ENCODE data around the gene VAV1.

The VAV1 gene

DNA sequence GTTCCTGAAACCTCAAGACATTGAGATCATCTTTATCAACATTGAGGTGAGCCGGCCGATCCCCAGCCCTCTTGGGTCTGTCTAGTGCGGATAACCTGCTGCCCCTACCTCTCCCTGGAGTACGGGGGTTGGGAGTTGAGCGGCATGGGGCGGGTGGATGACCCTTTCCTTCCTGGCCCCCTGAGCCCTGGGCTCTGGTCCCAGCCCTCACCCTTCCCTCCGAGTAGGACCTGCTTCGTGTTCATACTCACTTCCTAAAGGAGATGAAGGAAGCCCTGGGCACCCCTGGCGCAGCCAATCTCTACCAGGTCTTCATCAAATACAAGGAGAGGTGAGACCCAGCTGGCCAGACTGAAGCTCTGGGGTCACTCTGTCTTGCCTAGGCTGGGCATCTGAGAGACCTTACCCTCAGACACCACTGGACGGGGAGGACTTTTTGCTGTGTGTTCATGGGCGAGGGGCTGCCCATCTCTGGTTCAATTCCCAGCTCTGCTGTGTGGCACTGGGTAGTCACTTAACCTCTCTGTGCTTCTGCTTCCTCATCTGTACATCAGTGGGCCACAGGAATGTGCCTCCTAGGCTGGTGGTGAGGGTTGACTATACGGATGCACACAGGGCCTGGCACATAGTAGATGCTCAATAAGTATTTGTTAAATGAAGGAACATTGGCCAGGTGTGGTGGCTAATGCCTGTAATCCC, 52.7 kb downstream of the VAV1 start:
- TF ChIP-seq POLR2AphosphoS5 (IDR thresholded peaks at IDR 0.05; ENCODE audit: low read depth) (no peak), SPI1 (IDR thresholded peaks at IDR 0.05; ENCODE audit: borderline replicate concordance, low read depth) (no peak), REST (IDR thresholded peaks at IDR 0.05; ENCODE audit: insufficient replicate concordance, low read depth) (no peak), GABPA (IDR thresholded peaks at IDR 0.05; ENCODE audit: low read depth) (no peak)
- TF ChIP-seq, protein P1, sequence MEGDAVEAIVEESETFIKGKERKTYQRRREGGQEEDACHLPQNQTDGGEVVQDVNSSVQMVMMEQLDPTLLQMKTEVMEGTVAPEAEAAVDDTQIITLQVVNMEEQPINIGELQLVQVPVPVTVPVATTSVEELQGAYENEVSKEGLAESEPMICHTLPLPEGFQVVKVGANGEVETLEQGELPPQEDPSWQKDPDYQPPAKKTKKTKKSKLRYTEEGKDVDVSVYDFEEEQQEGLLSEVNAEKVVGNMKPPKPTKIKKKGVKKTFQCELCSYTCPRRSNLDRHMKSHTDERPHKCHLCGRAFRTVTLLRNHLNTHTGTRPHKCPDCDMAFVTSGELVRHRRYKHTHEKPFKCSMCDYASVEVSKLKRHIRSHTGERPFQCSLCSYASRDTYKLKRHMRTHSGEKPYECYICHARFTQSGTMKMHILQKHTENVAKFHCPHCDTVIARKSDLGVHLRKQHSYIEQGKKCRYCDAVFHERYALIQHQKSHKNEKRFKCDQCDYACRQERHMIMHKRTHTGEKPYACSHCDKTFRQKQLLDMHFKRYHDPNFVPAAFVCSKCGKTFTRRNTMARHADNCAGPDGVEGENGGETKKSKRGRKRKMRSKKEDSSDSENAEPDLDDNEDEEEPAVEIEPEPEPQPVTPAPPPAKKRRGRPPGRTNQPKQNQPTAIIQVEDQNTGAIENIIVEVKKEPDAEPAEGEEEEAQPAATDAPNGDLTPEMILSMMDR (IDR thresholded peaks at IDR 0.05; ENCODE audit: insufficient read depth, low read length): no peak
- H3K27ac ChIP-seq (replicated peaks): no peak overlapping the region
- H3K27me3 ChIP-seq (ENCODE audit: insufficient read depth, poor library complexity, severe bottlenecking): no peaks in the 10 kb centered on the region
- no peak for DNase-seq (ENCODE audit: low read depth in 1 of 2, low spot score in 1 of 2)
- H3K4me3 ChIP-seq (replicated peaks; ENCODE audit: insufficient read depth, low read length): no peak overlapping the region

- H3K4me3 ChIP-seq (replicated peaks; ENCODE audit: insufficient read depth, low read length): no peak overlapping the region
- TF ChIP-seq, protein P1 (IDR thresholded peaks at IDR 0.05; ENCODE audit: insufficient read depth, low read length): no peak
- no peak for TF ChIP-seq SPI1 (IDR thresholded peaks at IDR 0.05; ENCODE audit: borderline replicate concordance, low read depth)
- no peak for TF ChIP-seq GABPA (IDR thresholded peaks at IDR 0.05; ENCODE audit: low read depth)
- TF ChIP-seq REST (IDR thresholded peaks at IDR 0.05; ENCODE audit: insufficient replicate concordance, low read depth): no peak
- TF ChIP-seq POLR2AphosphoS5 (IDR thresholded peaks at IDR 0.05; ENCODE audit: low read depth): no peak
- H3K27me3 ChIP-seq (ENCODE audit: insufficient read depth, poor library complexity, severe bottlenecking): no peaks in the 10 kb centered on the region
- DNase-seq (ENCODE audit: low read depth in 1 of 2, low spot score in 1 of 2): no peak
- no peak overlapping the region for H3K27ac ChIP-seq (replicated peaks)
Observed at GRCh38 chr19:6826281-6826920, 53.9 kb downstream of the VAV1 start.

- Histone ChIP-seq H3K4me3 (replicated peaks; ENCODE audit: insufficient read depth, low read length) (no peak overlapping the region), H3K27me3 (ENCODE audit: insufficient read depth, poor library complexity, severe bottlenecking) (no peaks in the 10 kb centered on the region), H3K27ac (replicated peaks) (no peak overlapping the region)
- no peak for DNase-seq (ENCODE audit: low read depth in 1 of 2, low spot score in 1 of 2)
- TF ChIP-seq POLR2AphosphoS5 (IDR thresholded peaks at IDR 0.05; ENCODE audit: low read depth) (no peak), REST (IDR thresholded peaks at IDR 0.05; ENCODE audit: insufficient replicate concordance, low read depth) (no peak), GABPA (IDR thresholded peaks at IDR 0.05; ENCODE audit: low read depth) (no peak), SPI1 (IDR thresholded peaks at IDR 0.05; ENCODE audit: borderline replicate concordance, low read depth) (no peak)
- TF ChIP-seq, protein P1 (IDR thresholded peaks at IDR 0.05; ENCODE audit: insufficient read depth, low read length): no peak
Observed at GRCh38 chr19:6828306-6828697, 55.8 kb downstream of the VAV1 start.

Measured in HL-60 (cell line).